Kidney tubule cell (primary cell): ENCODE results near the gene PACSIN1.

Experiments used
- DNase-seq: peaks from one replicate; pipeline ENCODE4 v3.0.0-alpha.2; 2018; ENCODE audit warnings: low spot score

The PACSIN1 gene

GRCh38 chr6:34544776-34545471, 79.0 kb downstream of the PACSIN1 start:
- no peak for DNase-seq

- DNase-seq: peak; percentile 67
Observed at GRCh38 chr6:34546551-34547321, 80.9 kb downstream of the PACSIN1 start.

- peak; percentile 41 for DNase-seq
Observed at GRCh38 chr6:34547701-34548644, 82.1 kb downstream of the PACSIN1 start.

- DNase-seq: no peak
Observed at GRCh38 chr6:34549026-34549803, 83.3 kb downstream of the PACSIN1 start.

- DNase-seq: no peak
Observed at GRCh38 chr6:34549804-34550202, 83.9 kb downstream of the PACSIN1 start.

GRCh38 chr6:34551720-34552119, 85.8 kb downstream of the PACSIN1 start:
- no peak for DNase-seq

GRCh38 chr6:34552620-34553019, 86.7 kb downstream of the PACSIN1 start:
- DNase-seq: no peak

GRCh38 chr6:34553146-34553545, 87.3 kb downstream of the PACSIN1 start:
- no peak for DNase-seq

- no peak for DNase-seq
Observed at GRCh38 chr6:34553750-34554149, 87.9 kb downstream of the PACSIN1 start.

GRCh38 chr6:34554291-34555006, 88.6 kb downstream of the PACSIN1 start:
- DNase-seq: no peak

GRCh38 chr6:34555007-34555322, 89.1 kb downstream of the PACSIN1 start:
- no peak for DNase-seq

GRCh38 chr6:34555328-34555727, 89.5 kb downstream of the PACSIN1 start:
- DNase-seq: no peak

- DNase-seq: peak; percentile 61
Observed at GRCh38 chr6:34556031-34556471, 90.2 kb downstream of the PACSIN1 start, which contains the start of gene SPDEF. TSS of gene SPDEF (minus strand) at chr6:34556329. CDS start at chr6:34544455, 11,874 bp downstream.

- no peak for DNase-seq
Observed at GRCh38 chr6:34556493-34556892, 90.6 kb downstream of the PACSIN1 start.

- DNase-seq: no peak
Observed at GRCh38 chr6:34557228-34557627, 91.4 kb downstream of the PACSIN1 start.

GRCh38 chr6:34558172-34558714, 92.4 kb downstream of the PACSIN1 start:
- no peak for DNase-seq

GRCh38 chr6:34559651-34560365, 93.9 kb downstream of the PACSIN1 start:
- DNase-seq: no peak

- DNase-seq: peak; percentile 17
Observed at GRCh38 chr6:34560366-34561226, 94.7 kb downstream of the PACSIN1 start.

GRCh38 chr6:34561227-34561530, 95.3 kb downstream of the PACSIN1 start:
- DNase-seq: no peak
